Fibroblast of lung (primary cell): ENCODE measurements around the gene KRTAP5-2. TPM values are rescaled to one million over a fixed set of nuclear protein-coding genes. Genes with fewer than 3 reads are reported as not detected.

ENCODE experiments used
- DNase-seq, 2 donors: peaks; one replicate each; pipeline versions ENCODE4 v3.0.0 to v3.0.0-alpha.2; 2010; ENCODE audit warnings: low read depth in 2 of 2
- H2AFZ ChIP-seq: 2 replicates; pipeline ENCODE4 v1.5.1; 2012; ENCODE audit warnings: low read length, control low read depth, inconsistent platforms
- H3K27ac ChIP-seq: 2 replicates; pipeline ENCODE4 v1.5.1; 2011; ENCODE audit warnings: low read length, control low read depth; ENCODE audit not compliant: insufficient read depth
- H3K27me3 ChIP-seq: 2 replicates; pipeline ENCODE4 v1.5.1; 2011; ENCODE audit warnings: mild to moderate bottlenecking, low read length; ENCODE audit not compliant: control insufficient read depth, insufficient read depth
- H3K36me3 ChIP-seq: 2 replicates; pipeline ENCODE4 v1.5.1; 2011; ENCODE audit warnings: low read length; ENCODE audit not compliant: control insufficient read depth, insufficient read depth
- H3K4me1 ChIP-seq: 2 replicates; pipeline ENCODE4 v1.5.1; 2011; ENCODE audit warnings: low read length; ENCODE audit not compliant: control insufficient read depth, insufficient read depth; ENCODE audit errors: extremely low read depth
- H3K4me2 ChIP-seq: 2 replicates; pipeline ENCODE4 v1.5.1; 2011; ENCODE audit warnings: low read length, control low read depth; ENCODE audit not compliant: insufficient read depth; ENCODE audit errors: extremely low read depth
- H3K4me3 ChIP-seq, 4 experiments: fragments of 200-600 bp in 1 of 4; sonication (generic) in 1 of 4; replicated peaks in 1 of 4; 2 replicates each; pipeline ENCODE4 v1.5.1; 2011 to 2016; ENCODE audit warnings: low read length in 4 of 4, low read depth in 3 of 4, mild to moderate bottlenecking in 3 of 4, control low read depth in 2 of 4, inconsistent platforms in 1 of 4, mixed read lengths in 1 of 4; ENCODE audit not compliant: insufficient read depth in 1 of 4; ENCODE audit errors: control extremely low read depth in 1 of 4
- H3K79me2 ChIP-seq: 2 replicates; pipeline ENCODE4 v1.5.1; 2012; ENCODE audit warnings: mild to moderate bottlenecking, low read length, inconsistent platforms; ENCODE audit not compliant: control insufficient read depth, insufficient read depth
- H3K9ac ChIP-seq: 2 replicates; pipeline ENCODE4 v1.5.1; 2011; ENCODE audit warnings: mild to moderate bottlenecking, low read length, control low read depth; ENCODE audit not compliant: insufficient read depth
- H3K9me3 ChIP-seq: 2 replicates; pipeline ENCODE4 v1.5.1; 2012; ENCODE audit warnings: low read depth, low read length; ENCODE audit not compliant: control insufficient read depth, insufficient read depth
- H4K20me1 ChIP-seq: 2 replicates; pipeline ENCODE4 v1.5.1; 2011; ENCODE audit warnings: low read length; ENCODE audit not compliant: control insufficient read depth, insufficient read depth; ENCODE audit errors: extremely low read depth
- CTCF ChIP-seq, 2 donors: IDR thresholded peaks in 1 of 2; conservative IDR thresholded peaks in 1 of 2; 1 replicate in 1 of 2; 2 replicates in 1 of 2; pipeline ENCODE4 v1.5.1; 2011 to 2012; ENCODE audit warnings: low read length in 2 of 2, control low read depth in 1 of 2, inconsistent platforms in 1 of 2, low read depth in 1 of 2, mild to moderate bottlenecking in 1 of 2
- EZH2 ChIP-seq: IDR thresholded peaks from 2 replicates; pipeline ENCODE4 v1.5.1; 2012; ENCODE audit warnings: low read length, control low read depth, mild to moderate bottlenecking; ENCODE audit errors: missing control alignments
- polyA plus RNA-seq, 2 donors: library from polyadenylated mRNA; depleted of rRNA in 1 of 2; stranded (reverse) in 1 of 2; unstranded in 1 of 2; fragments of >200 nt; gene quantifications; 2 replicates each; pipeline ENCODE4 v1.2.1, GENCODE V29; 2011 to 2012; ENCODE audit warnings: missing spikeins in 1 of 2
- total RNA-seq: library from RNA; depleted of rRNA; stranded (reverse); fragments of >200 nt; gene quantifications from 2 replicates; pipeline ENCODE4 v1.2.1, GENCODE V29; 2014

The KRTAP5-2 gene
- total and polyA plus RNA-seq, 2 donors (not counting 1 experiment from before 2014, with no cell fraction given) = not detected

GRCh38 chr11:1562469-1563148 lies 35.5 kb downstream of the KRTAP5-2 start:
- no peak overlapping the region for H3K27ac ChIP-seq
- H3K4me3 ChIP-seq = no peak overlapping the region
- DNase-seq = no peak
- H2AFZ ChIP-seq = no peak overlapping the region
- H3K79me2 ChIP-seq = no peaks in the 10 kb centered on the region
- H3K27me3 ChIP-seq = no peaks in the 10 kb centered on the region
- H3K9me3 ChIP-seq = no peaks in the 10 kb centered on the region
- TF ChIP-seq EZH2 (no peak), CTCF (conservative IDR thresholded peaks at IDR 0.05 in 1 of 2, IDR thresholded peaks at IDR 0.05 in 1 of 2; ENCODE audit: low read depth in 1 of 2, low read length in 2 of 2) (no peak)
- H4K20me1 ChIP-seq = no peaks in the 10 kb centered on the region
- no peak overlapping the region for H3K9ac ChIP-seq
- peaks cover 5% of the 10 kb centered on the region for H3K4me1 ChIP-seq
- H3K4me2 ChIP-seq = no peak overlapping the region
- H3K36me3 ChIP-seq = no peaks in the 10 kb centered on the region

DNA sequence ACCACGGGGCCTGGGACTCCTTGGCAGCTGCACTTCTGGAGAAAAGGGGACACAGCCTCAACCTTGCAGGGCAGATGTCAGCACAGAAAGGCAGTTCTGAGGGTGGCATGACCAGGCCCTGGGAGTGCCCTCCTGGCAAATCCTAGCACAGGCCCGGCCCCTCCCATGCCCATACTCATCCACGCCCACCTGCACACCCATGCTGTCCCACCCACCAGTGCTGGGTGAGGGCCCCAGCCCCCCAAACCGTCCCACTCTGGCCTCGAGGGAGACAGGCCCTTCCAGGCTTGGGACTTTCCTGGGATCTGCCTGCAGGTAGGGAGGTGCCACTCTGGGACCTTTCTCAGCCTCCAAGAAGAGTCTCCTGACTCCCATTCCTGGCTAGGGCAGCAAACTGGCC lies 36.1 kb downstream of the KRTAP5-2 start:
- H3K9ac ChIP-seq = no peak overlapping the region
- DNase-seq = no peak
- no peak overlapping the region for H3K4me3 ChIP-seq
- H3K9me3 ChIP-seq = no peaks in the 10 kb centered on the region
- no peak overlapping the region for H3K27ac ChIP-seq
- no peak overlapping the region for H2AFZ ChIP-seq
- H4K20me1 ChIP-seq = no peaks in the 10 kb centered on the region
- no peak for TF ChIP-seq EZH2
- no peak for TF ChIP-seq CTCF (conservative IDR thresholded peaks at IDR 0.05 in 1 of 2, IDR thresholded peaks at IDR 0.05 in 1 of 2; ENCODE audit: low read depth in 1 of 2, low read length in 2 of 2)
- H3K4me2 ChIP-seq = no peak overlapping the region
- no peaks in the 10 kb centered on the region for H3K36me3 ChIP-seq
- no peaks in the 10 kb centered on the region for H3K79me2 ChIP-seq
- H3K27me3 ChIP-seq = no peaks in the 10 kb centered on the region
- H3K4me1 ChIP-seq = peaks cover 5% of the 10 kb centered on the region

- Histone ChIP-seq H3K4me1 (peaks cover 5% of the 10 kb centered on the region), H4K20me1 (no peaks in the 10 kb centered on the region), H3K36me3 (no peaks in the 10 kb centered on the region), H3K4me2 (no peak overlapping the region), H3K27me3 (no peaks in the 10 kb centered on the region), H3K4me3 (no peak overlapping the region), H3K9me3 (no peaks in the 10 kb centered on the region), H3K27ac (no peak overlapping the region), H3K79me2 (no peaks in the 10 kb centered on the region), H2AFZ (no peak overlapping the region), H3K9ac (no peak overlapping the region)
- DNase-seq = no peak
- no peak for TF ChIP-seq CTCF (conservative IDR thresholded peaks at IDR 0.05 in 1 of 2, IDR thresholded peaks at IDR 0.05 in 1 of 2; ENCODE audit: low read depth in 1 of 2, low read length in 2 of 2)
- TF ChIP-seq EZH2 = no peak
These were observed 36.8 kb downstream of the KRTAP5-2 start for GRCh38 chr11:1561266-1561665.
